ENCODE data around the gene HASPIN.

DNA sequence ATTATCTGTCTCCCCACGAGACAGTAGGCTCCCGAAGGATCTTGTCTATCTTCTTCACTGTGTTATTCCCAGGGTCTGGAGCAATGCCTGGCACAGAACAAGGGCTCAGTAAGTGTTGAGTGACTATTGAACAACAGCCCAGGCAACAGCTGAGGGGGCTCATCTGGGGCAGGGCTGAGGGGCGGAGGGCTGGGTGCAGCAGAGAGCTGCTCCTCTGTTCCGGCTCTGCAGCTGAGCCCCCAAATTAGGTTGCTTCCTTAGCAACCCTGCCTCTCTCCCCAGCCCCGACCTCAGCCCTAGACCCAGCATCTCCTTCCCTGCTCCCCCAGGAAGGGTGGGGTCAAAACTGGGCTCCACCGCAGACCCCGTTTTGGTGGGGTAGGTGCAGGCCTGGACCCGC, 45.1 kb downstream of the HASPIN start:
- no peak for TF ChIP-seq POLR2A (IDR thresholded peaks at IDR 0.05)
- TF ChIP-seq, protein P1, sequence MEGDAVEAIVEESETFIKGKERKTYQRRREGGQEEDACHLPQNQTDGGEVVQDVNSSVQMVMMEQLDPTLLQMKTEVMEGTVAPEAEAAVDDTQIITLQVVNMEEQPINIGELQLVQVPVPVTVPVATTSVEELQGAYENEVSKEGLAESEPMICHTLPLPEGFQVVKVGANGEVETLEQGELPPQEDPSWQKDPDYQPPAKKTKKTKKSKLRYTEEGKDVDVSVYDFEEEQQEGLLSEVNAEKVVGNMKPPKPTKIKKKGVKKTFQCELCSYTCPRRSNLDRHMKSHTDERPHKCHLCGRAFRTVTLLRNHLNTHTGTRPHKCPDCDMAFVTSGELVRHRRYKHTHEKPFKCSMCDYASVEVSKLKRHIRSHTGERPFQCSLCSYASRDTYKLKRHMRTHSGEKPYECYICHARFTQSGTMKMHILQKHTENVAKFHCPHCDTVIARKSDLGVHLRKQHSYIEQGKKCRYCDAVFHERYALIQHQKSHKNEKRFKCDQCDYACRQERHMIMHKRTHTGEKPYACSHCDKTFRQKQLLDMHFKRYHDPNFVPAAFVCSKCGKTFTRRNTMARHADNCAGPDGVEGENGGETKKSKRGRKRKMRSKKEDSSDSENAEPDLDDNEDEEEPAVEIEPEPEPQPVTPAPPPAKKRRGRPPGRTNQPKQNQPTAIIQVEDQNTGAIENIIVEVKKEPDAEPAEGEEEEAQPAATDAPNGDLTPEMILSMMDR (IDR thresholded peaks at IDR 0.05 in 4 of 5, conservative IDR thresholded peaks at IDR 0.05 in 1 of 5): no peak
